HepG2 (cell line): Measurements from ENCODE around the gene PSMB8.

Source experiments
- ATF1 ChIP-seq: IDR thresholded peaks from 2 replicates; pipeline ENCODE4 v1.6.1; 2016; ENCODE audit warnings: mild to moderate bottlenecking, control low read depth
- GATA4 ChIP-seq: sonication (generic); IDR thresholded peaks from 2 replicates; pipeline ENCODE4 v1.6.1; 2016; ENCODE audit warnings: antibody characterized with exemption, low read depth, borderline replicate concordance
- GLI4 ChIP-seq: sonication (generic); formaldehyde crosslinking; IDR thresholded peaks from 2 replicates; pipeline ENCODE4 v1.5.1; 2020; ENCODE audit warnings: missing genetic modification reagents, mild to moderate bottlenecking, moderate library complexity, borderline replicate concordance
- KLF6 ChIP-seq: IDR thresholded peaks from 2 replicates; pipeline ENCODE4 v1.8.0; 2016; ENCODE audit warnings: missing biosample characterization, missing genetic modification reagents
- ZFP36L1 ChIP-seq: sonication (generic); formaldehyde crosslinking; IDR thresholded peaks from 2 replicates; pipeline ENCODE4 v1.8.0; 2022; ENCODE audit warnings: mild to moderate bottlenecking, missing genetic modification reagents, moderate library complexity
- ZNF138 ChIP-seq: sonication (generic); formaldehyde crosslinking; IDR thresholded peaks from 2 replicates; pipeline ENCODE4 v1.5.0; 2020; ENCODE audit warnings: mild to moderate bottlenecking, low read depth, missing genetic modification reagents
- ZNF296 ChIP-seq: sonication (generic); formaldehyde crosslinking; conservative IDR thresholded peaks from 2 replicates; pipeline ENCODE4 v1.5.0; 2020; ENCODE audit warnings: mild to moderate bottlenecking, missing genetic modification reagents
- ZNF564 ChIP-seq: sonication (generic); formaldehyde crosslinking; IDR thresholded peaks from 2 replicates; pipeline ENCODE4 v1.8.1; 2023; ENCODE audit warnings: mild to moderate bottlenecking, missing genetic modification reagents
- TF ChIP-seq, protein P1 (sequence below): sonication (generic); formaldehyde crosslinking; IDR thresholded peaks from 2 replicates; pipeline ENCODE4 v1.8.1; 2022; ENCODE audit warnings: low read depth, mild to moderate bottlenecking, missing genetic modification reagents
- TF ChIP-seq, protein P2 (sequence below): fragments of 450-650 bp; IDR thresholded peaks from 2 replicates; pipeline ENCODE4 v1.6.1; 2017; ENCODE audit warnings: mild to moderate bottlenecking
- TF ChIP-seq, protein P3 (sequence below): sonication (generic); formaldehyde crosslinking; IDR thresholded peaks from 2 replicates; pipeline ENCODE4 v1.8.0; 2022; ENCODE audit warnings: missing genetic modification reagents, mild to moderate bottlenecking, borderline replicate concordance

DNA sequence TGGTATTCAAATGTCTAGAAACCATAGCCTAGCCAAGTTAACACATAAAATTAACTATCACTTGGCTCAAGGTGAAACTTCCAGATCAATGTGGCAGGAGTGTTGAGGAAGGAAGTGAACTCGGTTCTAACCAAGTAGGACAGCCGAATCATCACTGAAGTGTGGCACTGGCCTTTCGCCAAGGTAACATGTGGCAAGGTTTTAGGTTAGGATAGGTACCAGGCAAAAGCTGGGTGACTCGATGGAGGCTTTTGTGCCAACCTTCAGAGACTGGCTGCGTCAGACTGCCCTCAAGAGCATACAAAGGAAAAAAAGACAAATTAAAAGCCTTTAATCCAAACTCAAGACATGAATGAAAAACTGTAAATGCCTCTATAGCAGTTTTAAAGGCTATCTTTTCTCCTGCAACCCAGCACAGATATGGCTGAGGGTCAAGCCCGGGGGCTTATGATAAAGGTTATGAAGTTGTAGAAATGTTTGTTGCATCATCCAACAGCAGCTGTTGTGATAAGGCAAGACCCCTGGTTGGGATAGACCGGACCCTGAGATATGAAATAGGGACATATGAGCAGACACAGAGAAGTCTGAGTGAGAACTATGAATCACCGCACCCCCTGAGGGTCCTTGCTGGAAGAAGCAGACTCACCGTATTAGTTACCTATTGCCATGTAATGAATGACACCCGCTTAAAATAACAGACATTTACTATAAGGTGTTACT is 22.0 kb upstream of the PSMB8 start:
- no peak for TF ChIP-seq ZNF564
- TF ChIP-seq, protein P1, sequence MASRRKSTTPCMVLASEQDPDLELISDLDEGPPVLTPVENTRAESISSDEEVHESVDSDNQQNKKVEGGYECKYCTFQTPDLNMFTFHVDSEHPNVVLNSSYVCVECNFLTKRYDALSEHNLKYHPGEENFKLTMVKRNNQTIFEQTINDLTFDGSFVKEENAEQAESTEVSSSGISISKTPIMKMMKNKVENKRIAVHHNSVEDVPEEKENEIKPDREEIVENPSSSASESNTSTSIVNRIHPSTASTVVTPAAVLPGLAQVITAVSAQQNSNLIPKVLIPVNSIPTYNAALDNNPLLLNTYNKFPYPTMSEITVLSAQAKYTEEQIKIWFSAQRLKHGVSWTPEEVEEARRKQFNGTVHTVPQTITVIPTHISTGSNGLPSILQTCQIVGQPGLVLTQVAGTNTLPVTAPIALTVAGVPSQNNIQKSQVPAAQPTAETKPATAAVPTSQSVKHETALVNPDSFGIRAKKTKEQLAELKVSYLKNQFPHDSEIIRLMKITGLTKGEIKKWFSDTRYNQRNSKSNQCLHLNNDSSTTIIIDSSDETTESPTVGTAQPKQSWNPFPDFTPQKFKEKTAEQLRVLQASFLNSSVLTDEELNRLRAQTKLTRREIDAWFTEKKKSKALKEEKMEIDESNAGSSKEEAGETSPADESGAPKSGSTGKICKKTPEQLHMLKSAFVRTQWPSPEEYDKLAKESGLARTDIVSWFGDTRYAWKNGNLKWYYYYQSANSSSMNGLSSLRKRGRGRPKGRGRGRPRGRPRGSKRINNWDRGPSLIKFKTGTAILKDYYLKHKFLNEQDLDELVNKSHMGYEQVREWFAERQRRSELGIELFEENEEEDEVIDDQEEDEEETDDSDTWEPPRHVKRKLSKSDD (CRISPR knock-in tag): no peak
- TF ChIP-seq ATF1: no peak
- no peak for TF ChIP-seq ZFP36L1 (CRISPR knock-in tag)
- no peak for TF ChIP-seq GLI4
- TF ChIP-seq GATA4: no peak
- no peak for TF ChIP-seq ZNF296 (CRISPR knock-in tag)
- TF ChIP-seq, protein P2, sequence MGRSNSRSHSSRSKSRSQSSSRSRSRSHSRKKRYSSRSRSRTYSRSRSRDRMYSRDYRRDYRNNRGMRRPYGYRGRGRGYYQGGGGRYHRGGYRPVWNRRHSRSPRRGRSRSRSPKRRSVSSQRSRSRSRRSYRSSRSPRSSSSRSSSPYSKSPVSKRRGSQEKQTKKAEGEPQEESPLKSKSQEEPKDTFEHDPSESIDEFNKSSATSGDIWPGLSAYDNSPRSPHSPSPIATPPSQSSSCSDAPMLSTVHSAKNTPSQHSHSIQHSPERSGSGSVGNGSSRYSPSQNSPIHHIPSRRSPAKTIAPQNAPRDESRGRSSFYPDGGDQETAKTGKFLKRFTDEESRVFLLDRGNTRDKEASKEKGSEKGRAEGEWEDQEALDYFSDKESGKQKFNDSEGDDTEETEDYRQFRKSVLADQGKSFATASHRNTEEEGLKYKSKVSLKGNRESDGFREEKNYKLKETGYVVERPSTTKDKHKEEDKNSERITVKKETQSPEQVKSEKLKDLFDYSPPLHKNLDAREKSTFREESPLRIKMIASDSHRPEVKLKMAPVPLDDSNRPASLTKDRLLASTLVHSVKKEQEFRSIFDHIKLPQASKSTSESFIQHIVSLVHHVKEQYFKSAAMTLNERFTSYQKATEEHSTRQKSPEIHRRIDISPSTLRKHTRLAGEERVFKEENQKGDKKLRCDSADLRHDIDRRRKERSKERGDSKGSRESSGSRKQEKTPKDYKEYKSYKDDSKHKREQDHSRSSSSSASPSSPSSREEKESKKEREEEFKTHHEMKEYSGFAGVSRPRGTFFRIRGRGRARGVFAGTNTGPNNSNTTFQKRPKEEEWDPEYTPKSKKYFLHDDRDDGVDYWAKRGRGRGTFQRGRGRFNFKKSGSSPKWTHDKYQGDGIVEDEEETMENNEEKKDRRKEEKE: no peak
- no peak for TF ChIP-seq KLF6 (CRISPR knock-in tag)
- no peak for TF ChIP-seq ZNF138 (CRISPR knock-in tag)
- TF ChIP-seq, protein P3, sequence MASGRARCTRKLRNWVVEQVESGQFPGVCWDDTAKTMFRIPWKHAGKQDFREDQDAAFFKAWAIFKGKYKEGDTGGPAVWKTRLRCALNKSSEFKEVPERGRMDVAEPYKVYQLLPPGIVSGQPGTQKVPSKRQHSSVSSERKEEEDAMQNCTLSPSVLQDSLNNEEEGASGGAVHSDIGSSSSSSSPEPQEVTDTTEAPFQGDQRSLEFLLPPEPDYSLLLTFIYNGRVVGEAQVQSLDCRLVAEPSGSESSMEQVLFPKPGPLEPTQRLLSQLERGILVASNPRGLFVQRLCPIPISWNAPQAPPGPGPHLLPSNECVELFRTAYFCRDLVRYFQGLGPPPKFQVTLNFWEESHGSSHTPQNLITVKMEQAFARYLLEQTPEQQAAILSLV (CRISPR knock-in tag): no peak
